ENCODE data around the gene EPHA3. TPM values are rescaled to one million over a fixed set of nuclear protein-coding genes. Genes with fewer than 3 reads are reported as not detected.

The EPHA3 gene
- total RNA-seq, 1 experiment from 2014 or later = not detected

GRCh38 chr3:89268059-89268458 is 160.6 kb downstream of the EPHA3 start:
- H3K27ac Mint-ChIP-seq (ENCODE audit: low read depth, unreplicated experiment) = no peak overlapping the region
- no TSS peak for BruUV-seq (replicated peaks)
- CTCF ChIA-PET = interaction anchor here (0.9 kb wide), 1 partner anchor 1008 kb away, joined by 3 read pairs; no protein-coding TSS in a partner anchor

GRCh38 chr3:89270201-89270600 is 162.8 kb downstream of the EPHA3 start:
- Mint-ChIP-seq H3K4me3 (ENCODE audit: unreplicated experiment) (no peak overlapping the region), H3K27ac (ENCODE audit: low read depth, unreplicated experiment) (no peak overlapping the region), H3K9me3 (ENCODE audit: unreplicated experiment) (no peaks in the 10 kb centered on the region), H3K4me1 (ENCODE audit: insufficient read depth, unreplicated experiment) (no peaks in the 10 kb centered on the region), H3K27me3 (ENCODE audit: insufficient read depth, unreplicated experiment) (peaks cover 69% of the 10 kb centered on the region), H3K36me3 (ENCODE audit: insufficient read depth, unreplicated experiment) (no peaks in the 10 kb centered on the region)
- TF ChIP-seq CTCF (IDR thresholded peaks at IDR 0.05; ENCODE audit: unreplicated experiment) = no peak
- ChIA-PET POLR2A (no interaction called here), CTCF (interaction anchor here (1.1 kb wide), 1 partner anchor 821 kb away, joined by 3 read pairs; no protein-coding TSS in a partner anchor)
- no TSS peak for BruUV-seq (replicated peaks)
- intact Hi-C loops (cut with micrococcal nuclease) = no loop called here
- DNase-seq (ENCODE audit: unreplicated experiment) = no peak

More at GRCh38 chr3:89268059-89268458, 160.6 kb downstream of the EPHA3 start:
- no peak for DNase-seq (ENCODE audit: unreplicated experiment)
- intact Hi-C loops (cut with micrococcal nuclease) = no loop called here
- Mint-ChIP-seq H3K9me3 (ENCODE audit: unreplicated experiment) (no peaks in the 10 kb centered on the region), H3K27me3 (ENCODE audit: insufficient read depth, unreplicated experiment) (peaks cover 68% of the 10 kb centered on the region), H3K4me1 (ENCODE audit: insufficient read depth, unreplicated experiment) (no peaks in the 10 kb centered on the region), H3K4me3 (ENCODE audit: unreplicated experiment) (no peak overlapping the region), H3K36me3 (ENCODE audit: insufficient read depth, unreplicated experiment) (no peaks in the 10 kb centered on the region)
- TF ChIP-seq CTCF (IDR thresholded peaks at IDR 0.05; ENCODE audit: unreplicated experiment) = no peak
- POLR2A ChIA-PET = interaction anchor here (0.8 kb wide), 1 partner anchor 22 kb away, joined by 3 read pairs; no protein-coding TSS in a partner anchor

GRCh38 chr3:89275001-89275400 is 167.6 kb downstream of the EPHA3 start:
- intact Hi-C loops (cut with micrococcal nuclease) = no loop called here
- Mint-ChIP-seq H3K4me3 (ENCODE audit: unreplicated experiment) (no peak overlapping the region), H3K27me3 (ENCODE audit: insufficient read depth, unreplicated experiment) (peaks cover 79% of the 10 kb centered on the region), H3K27ac (ENCODE audit: low read depth, unreplicated experiment) (no peak overlapping the region), H3K9me3 (ENCODE audit: unreplicated experiment) (no peaks in the 10 kb centered on the region), H3K4me1 (ENCODE audit: insufficient read depth, unreplicated experiment) (no peaks in the 10 kb centered on the region), H3K36me3 (ENCODE audit: insufficient read depth, unreplicated experiment) (no peaks in the 10 kb centered on the region)
- CTCF ChIA-PET = no interaction called here
- no peak for DNase-seq (ENCODE audit: unreplicated experiment)
- BruUV-seq (replicated peaks) = no TSS peak
- POLR2A ChIA-PET = no interaction called here
- TF ChIP-seq CTCF (IDR thresholded peaks at IDR 0.05; ENCODE audit: unreplicated experiment) = no peak

GRCh38 chr3:89276116-89276515 is 168.7 kb downstream of the EPHA3 start:
- Mint-ChIP-seq H3K9me3 (ENCODE audit: unreplicated experiment) (no peaks in the 10 kb centered on the region), H3K27me3 (ENCODE audit: insufficient read depth, unreplicated experiment) (peaks cover 67% of the 10 kb centered on the region), H3K27ac (ENCODE audit: low read depth, unreplicated experiment) (no peak overlapping the region), H3K4me1 (ENCODE audit: insufficient read depth, unreplicated experiment) (no peaks in the 10 kb centered on the region), H3K4me3 (ENCODE audit: unreplicated experiment) (no peak overlapping the region), H3K36me3 (ENCODE audit: insufficient read depth, unreplicated experiment) (no peaks in the 10 kb centered on the region)
- no peak for TF ChIP-seq CTCF (IDR thresholded peaks at IDR 0.05; ENCODE audit: unreplicated experiment)
- no peak for DNase-seq (ENCODE audit: unreplicated experiment)
- BruUV-seq (replicated peaks) = no TSS peak
- ChIA-PET POLR2A (no interaction called here), CTCF (no interaction called here)
- intact Hi-C loops (cut with micrococcal nuclease) = no loop called here
